Measurements from ENCODE around the gene MYOCD.

DNA sequence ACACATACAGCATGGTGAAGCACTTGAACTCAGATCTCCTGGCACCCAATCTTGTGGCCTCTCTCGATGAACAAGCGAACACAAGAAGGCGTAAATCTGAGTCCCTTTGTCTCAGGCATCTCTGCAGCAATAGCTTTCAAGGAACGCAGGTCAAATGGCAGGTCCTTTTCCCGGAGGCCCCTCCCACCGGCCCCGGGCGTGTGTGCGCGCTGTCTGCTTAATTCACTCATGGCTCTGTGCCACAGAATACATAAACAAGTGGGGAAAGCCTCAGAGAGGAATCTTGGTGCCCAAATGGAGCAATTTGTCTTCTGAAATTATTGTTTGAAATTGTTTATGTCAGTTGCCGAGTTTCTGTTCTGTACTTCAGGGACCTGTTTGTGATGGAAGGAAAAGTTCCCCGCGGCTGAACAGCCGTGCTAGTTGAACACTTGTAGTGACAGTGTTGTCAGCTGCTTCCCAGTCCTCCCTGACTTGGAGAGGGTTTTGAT is 14.8 kb downstream of the MYOCD start:
- TF ChIP-seq, protein P1, sequence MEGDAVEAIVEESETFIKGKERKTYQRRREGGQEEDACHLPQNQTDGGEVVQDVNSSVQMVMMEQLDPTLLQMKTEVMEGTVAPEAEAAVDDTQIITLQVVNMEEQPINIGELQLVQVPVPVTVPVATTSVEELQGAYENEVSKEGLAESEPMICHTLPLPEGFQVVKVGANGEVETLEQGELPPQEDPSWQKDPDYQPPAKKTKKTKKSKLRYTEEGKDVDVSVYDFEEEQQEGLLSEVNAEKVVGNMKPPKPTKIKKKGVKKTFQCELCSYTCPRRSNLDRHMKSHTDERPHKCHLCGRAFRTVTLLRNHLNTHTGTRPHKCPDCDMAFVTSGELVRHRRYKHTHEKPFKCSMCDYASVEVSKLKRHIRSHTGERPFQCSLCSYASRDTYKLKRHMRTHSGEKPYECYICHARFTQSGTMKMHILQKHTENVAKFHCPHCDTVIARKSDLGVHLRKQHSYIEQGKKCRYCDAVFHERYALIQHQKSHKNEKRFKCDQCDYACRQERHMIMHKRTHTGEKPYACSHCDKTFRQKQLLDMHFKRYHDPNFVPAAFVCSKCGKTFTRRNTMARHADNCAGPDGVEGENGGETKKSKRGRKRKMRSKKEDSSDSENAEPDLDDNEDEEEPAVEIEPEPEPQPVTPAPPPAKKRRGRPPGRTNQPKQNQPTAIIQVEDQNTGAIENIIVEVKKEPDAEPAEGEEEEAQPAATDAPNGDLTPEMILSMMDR (IDR thresholded peaks at IDR 0.05; ENCODE audit: low read depth, low read length, poor library complexity, severe bottlenecking): no peak
- TF ChIP-seq EZH2phosphoT487 (IDR thresholded peaks at IDR 0.05; ENCODE audit: borderline replicate concordance, low read length): no peak
